H1 (cell line): ENCODE results near the gene CCDC157. TPM values are rescaled to one million over a fixed set of nuclear protein-coding genes. Genes with fewer than 3 reads are reported as not detected.
A peak's percentile ranks its signal among the peaks of the same experiment; 100 is the strongest.

Experiments
- CTCF ChIA-PET: fragments of 300-600 bp; sonication (Branson Sonifier 250); formaldehyde crosslinking; loops from one replicate; lab custom pipeline; 2021; ENCODE audit not compliant: partially characterized antibody; lab: Charles Lee
- POLR2A ChIA-PET: fragments of 300-600 bp; sonication (Branson Sonifier 250); formaldehyde crosslinking; loops from one replicate; lab custom pipeline; 2021; ENCODE audit warnings: inconsistent platforms; ENCODE audit not compliant: partially characterized antibody; lab: Charles Lee
- DNase-seq, 2 experiments: peaks; one replicate each; pipeline versions ENCODE4 v3.0.0 to v3.0.0-alpha.2; 2010 to 2022; ENCODE audit warnings: low spot score in 2 of 2, low read depth in 1 of 2, mixed read lengths in 1 of 2
- FAIRE-seq: peaks from 2 replicates; lab custom pipeline; 2011; peaks lifted over from hg19 to GRCh38; lab: Jason Lieb, UNC
- H2AFZ ChIP-seq: 2 replicates; pipeline ENCODE4 v1.8.1; 2012; ENCODE audit warnings: low read length, inconsistent platforms
- H2AK5ac ChIP-seq: 2 replicates; pipeline ENCODE4 v1.6.1; 2013; ENCODE audit warnings: low read depth, low read length
- H2BK120ac ChIP-seq: replicated peaks from 2 replicates; pipeline ENCODE3; 2013; ENCODE audit warnings: low read depth, low read length, inconsistent platforms
- H2BK12ac ChIP-seq: 2 replicates; pipeline ENCODE4 v1.6.1; 2013; ENCODE audit warnings: low read depth, low read length
- H2BK15ac ChIP-seq: 2 replicates; pipeline ENCODE4 v1.6.1; 2013; ENCODE audit warnings: low read length
- H2BK20ac ChIP-seq: 2 replicates; pipeline ENCODE4 v1.6.1; 2013; ENCODE audit warnings: low read length
- H2BK5ac ChIP-seq: 2 replicates; pipeline ENCODE4 v1.6.1; 2013; ENCODE audit warnings: low read depth, low read length
- H3K14ac ChIP-seq: 2 replicates; pipeline ENCODE4 v1.6.1; 2013; ENCODE audit warnings: inconsistent platforms; ENCODE audit not compliant: insufficient read length
- H3K18ac ChIP-seq: 2 replicates; pipeline ENCODE4 v1.6.1; 2013; ENCODE audit warnings: low read length; ENCODE audit errors: extremely low read depth
- H3K23ac ChIP-seq: 2 replicates; pipeline ENCODE4 v1.6.1; 2013; ENCODE audit warnings: inconsistent platforms; ENCODE audit not compliant: insufficient read length
- H3K23me2 ChIP-seq: 2 replicates; pipeline ENCODE4 v1.6.1; 2013; ENCODE audit warnings: low read depth, low read length
- H3K27ac ChIP-seq: 2 replicates; pipeline ENCODE4 v1.6.1; 2011; ENCODE audit warnings: low read depth, low read length, inconsistent platforms
- H3K27me3 ChIP-seq, 4 experiments: replicated peaks in 1 of 4; 1 replicate in 1 of 4; 2 replicates in 3 of 4; pipeline versions ENCODE4 v1.6.1 to v1.8.1; 2011 to 2013; ENCODE audit warnings: low read length in 3 of 4, mild to moderate bottlenecking in 3 of 4, inconsistent platforms in 2 of 4, mixed read lengths in 2 of 4, moderate library complexity in 1 of 4; ENCODE audit not compliant: control insufficient read depth in 3 of 4, insufficient read depth in 3 of 4; ENCODE audit errors: extremely low read depth in 1 of 4
- H3K36me3 ChIP-seq, 4 experiments: 2 replicates each; pipeline versions ENCODE4 v1.6.1 to v1.8.1; 2011 to 2013; ENCODE audit warnings: mild to moderate bottlenecking in 4 of 4, low read length in 3 of 4, moderate library complexity in 2 of 4, control low read depth in 1 of 4, inconsistent platforms in 1 of 4; ENCODE audit not compliant: insufficient read depth in 4 of 4, control insufficient read depth in 2 of 4
- H3K4ac ChIP-seq: replicated peaks from 2 replicates; pipeline ENCODE3; 2013; ENCODE audit warnings: low read length, low read depth, mixed read lengths, inconsistent platforms; ENCODE audit not compliant: insufficient read length
- H3K4me1 ChIP-seq, 4 experiments: replicated peaks in 1 of 4; 1 replicate in 1 of 4; 2 replicates in 3 of 4; pipeline versions ENCODE4 v1.6.1 to v1.8.1; 2011 to 2013; ENCODE audit warnings: low read length in 3 of 4, inconsistent platforms in 2 of 4, mixed read lengths in 1 of 4; ENCODE audit not compliant: insufficient read depth in 4 of 4, control insufficient read depth in 3 of 4
- H3K4me2 ChIP-seq, 2 experiments: 2 replicates each; pipeline versions ENCODE4 v1.6.1 to v1.8.1; 2011 to 2013; ENCODE audit warnings: low read depth in 2 of 2, low read length in 2 of 2, control low read depth in 1 of 2, inconsistent platforms in 1 of 2, mild to moderate bottlenecking in 1 of 2; ENCODE audit not compliant: insufficient read depth in 1 of 2
- H3K4me3 ChIP-seq, 4 experiments: fragments of 200-600, 300-600 bp in 1 of 4; sonication (generic), shearing (Covaris generic), sonication (Bioruptor Twin) in 1 of 4; 2 replicates each; pipeline versions ENCODE4 v1.5.1 to v1.8.1; 2011 to 2016; ENCODE audit warnings: low read length in 4 of 4, low read depth in 3 of 4, control low read depth in 2 of 4, inconsistent platforms in 2 of 4, mild to moderate bottlenecking in 2 of 4, mixed read lengths in 1 of 4, moderate library complexity in 1 of 4; ENCODE audit not compliant: insufficient read depth in 2 of 4; ENCODE audit errors: extremely low read depth in 1 of 4
- H3K56ac ChIP-seq: replicated peaks from 2 replicates; pipeline ENCODE3; 2013; ENCODE audit warnings: low read depth, mild to moderate bottlenecking, mixed read lengths, low read length, inconsistent platforms; ENCODE audit not compliant: insufficient read length
- H3K79me1 ChIP-seq: 2 replicates; pipeline ENCODE4 v1.6.1; 2013; ENCODE audit warnings: low read depth, low read length, control low read depth
- H3K79me2 ChIP-seq, 2 experiments: 2 replicates each; pipeline versions ENCODE4 v1.6.1 to v1.8.1; 2012 to 2013; ENCODE audit warnings: low read length in 2 of 2, mild to moderate bottlenecking in 2 of 2, inconsistent platforms in 1 of 2; ENCODE audit not compliant: insufficient read depth in 2 of 2, control insufficient read depth in 1 of 2
- H3K9ac ChIP-seq, 4 experiments: replicated peaks in 1 of 4; 1 replicate in 1 of 4; 2 replicates in 3 of 4; pipeline versions ENCODE4 v1.6.1 to v1.8.1; 2011 to 2013; ENCODE audit warnings: low read depth in 3 of 4, low read length in 3 of 4, control low read depth in 2 of 4, mild to moderate bottlenecking in 2 of 4, moderate library complexity in 2 of 4, inconsistent platforms in 1 of 4; ENCODE audit errors: extremely low read depth in 1 of 4
- H3K9me3 ChIP-seq, 2 experiments: 2 replicates each; pipeline versions ENCODE4 v1.6.1 to v1.8.1; 2012 to 2013; ENCODE audit warnings: mild to moderate bottlenecking in 2 of 2, moderate library complexity in 2 of 2, control low read depth in 1 of 2, inconsistent platforms in 1 of 2, low read depth in 1 of 2, low read length in 1 of 2, mixed read lengths in 1 of 2; ENCODE audit not compliant: insufficient read depth in 2 of 2
- H4K20me1 ChIP-seq, 2 experiments: replicated peaks in 1 of 2; 2 replicates each; pipeline versions ENCODE3 to v1.8.1; 2011 to 2013; ENCODE audit warnings: inconsistent platforms in 2 of 2, low read length in 2 of 2, mild to moderate bottlenecking in 1 of 2; ENCODE audit not compliant: insufficient read depth in 2 of 2, control insufficient read depth in 1 of 2
- H4K5ac ChIP-seq: 2 replicates; pipeline ENCODE4 v1.6.1; 2013; ENCODE audit warnings: low read length, low read depth, mixed read lengths, inconsistent platforms; ENCODE audit not compliant: insufficient read length
- H4K8ac ChIP-seq: 2 replicates; pipeline ENCODE4 v1.8.0; 2013; ENCODE audit warnings: mild to moderate bottlenecking, moderate library complexity, low read length, inconsistent platforms; ENCODE audit not compliant: insufficient read depth; ENCODE audit errors: extremely low read depth
- H4K91ac ChIP-seq: replicated peaks from 2 replicates; pipeline ENCODE3; 2013; ENCODE audit warnings: low read length, mixed read lengths, inconsistent platforms; ENCODE audit not compliant: insufficient read length
- CREB1 ChIP-seq: IDR thresholded peaks from 2 replicates; pipeline ENCODE4 v1.6.1; 2012; ENCODE audit warnings: inconsistent platforms
- CTCF ChIP-seq, 3 experiments: IDR thresholded peaks; 1 replicate in 2 of 3; 2 replicates in 1 of 3; pipeline versions ENCODE4 v1.5.1 to v1.6.1; 2011; ENCODE audit warnings: low read length in 3 of 3, mild to moderate bottlenecking in 3 of 3, inconsistent platforms in 2 of 3, low read depth in 1 of 3, moderate library complexity in 1 of 3; ENCODE audit not compliant: insufficient read depth in 1 of 3; ENCODE audit errors: control extremely low read depth in 1 of 3
- HDAC6 ChIP-seq: IDR thresholded peaks from one replicate; pipeline ENCODE4 v1.7.1; 2012; ENCODE audit warnings: low read depth, mild to moderate bottlenecking, inconsistent platforms, low read length, moderate library complexity
- KDM4A ChIP-seq: IDR thresholded peaks from one replicate; pipeline ENCODE4 v1.7.1; 2012; ENCODE audit warnings: low read depth, mild to moderate bottlenecking, moderate library complexity, low read length, inconsistent platforms; ENCODE audit not compliant: severe bottlenecking
- NANOG ChIP-seq: IDR thresholded peaks from 2 replicates; pipeline ENCODE4 v1.6.1; 2011; ENCODE audit warnings: low read length, low read depth, mild to moderate bottlenecking, inconsistent platforms; ENCODE audit not compliant: insufficient read depth, poor library complexity, severe bottlenecking
- POLR2AphosphoS5 ChIP-seq: IDR thresholded peaks from 2 replicates; pipeline ENCODE4 v1.6.1; 2011; ENCODE audit warnings: low read depth, low read length
- RAD21 ChIP-seq, 2 experiments: IDR thresholded peaks in 1 of 2; conservative IDR thresholded peaks in 1 of 2; 2 replicates each; pipeline ENCODE4 v1.6.1; 2011; ENCODE audit warnings: low read depth in 2 of 2, low read length in 2 of 2, improper control_type of control experiment in 1 of 2, inconsistent platforms in 1 of 2, mild to moderate bottlenecking in 1 of 2, moderate library complexity in 1 of 2
- WGBS, 2 experiments: shearing (Covaris generic) in 1 of 2; methylation state at CpG; one replicate each; pipeline versions ENCODE4 v1.1.6 to v1.1.7; 2013 to 2015; ENCODE audit warnings: low lambda C conversion rate in 2 of 2, mixed read lengths in 2 of 2, inconsistent platforms in 1 of 2, low coverage in 1 of 2, missing lambda C conversion rate in 1 of 2; ENCODE audit not compliant: insufficient replicate concordance in 2 of 2, insufficient coverage in 1 of 2, insufficient read length in 1 of 2; ENCODE audit errors: extremely low coverage in 1 of 2, missing lambda C conversion rate in 1 of 2; 5-methylcytosine and 5-hydroxymethylcytosine counted together
- polyA plus RNA-seq, 7 experiments: library from polyadenylated mRNA; depleted of rRNA in 3 of 7; stranded (reverse) in 5 of 7; unstranded in 2 of 7; fragments of >200 nt in 5 of 7; fragments of 200-250 nt in 2 of 7; gene quantifications; 1 replicate in 5 of 7; 2 replicates in 1 of 7; 4 replicates in 1 of 7; pipeline versions ENCODE4 v1.2.1 to v1.2.3, GENCODE V29; 2011 to 2013; ENCODE audit warnings: missing spikeins in 2 of 7, mixed read lengths in 2 of 7
- total RNA-seq: library from RNA; stranded (reverse); fragmentation: NEBNext Ultra II Directional; extraction: Animal tissue kit (Norgen Biotek cat#: 25700); gene quantifications from 2 replicates; pipeline ENCODE4 v1.2.1, GENCODE V29; 2021

Gene CCDC157
- total and polyA plus RNA-seq, 2 of the 8 experiments (the other 6 are each of a cell fraction or from before 2014, with no cell fraction given) = 4.1 to 8.4 TPM

- H2BK120ac ChIP-seq = no peak overlapping the region
- peaks cover 4% of the 10 kb centered on the region for H3K23me2 ChIP-seq
- H3K14ac ChIP-seq = no peak overlapping the region
- H4K91ac ChIP-seq = no peak overlapping the region
- no peaks in the 10 kb centered on the region; the same call in none of the 2 replicates for H3K79me1 ChIP-seq
- H3K79me2 ChIP-seq = no peaks in the 10 kb centered on the region
- ChIA-PET CTCF (interaction anchor here (0.6 to 20.1 kb wide), 17 partner anchors 10 to 965 kb away, joined by 3 to 203 read pairs (median 5); partner anchors contain the start of genes CASTOR1 and PIK3IP1), POLR2A (interaction anchor here (0.6 to 3.2 kb wide), 10 partner anchors 11 to 771 kb away, joined by 3 to 28 read pairs (median 4); partner anchors contain the start of genes CASTOR1, CCDC157, MTFP1 and SF3A1)
- no peak overlapping the region for H2BK5ac ChIP-seq
- peaks cover 0 to 16% (median 5%) of the 10 kb centered on the region in 4 experiments; a peak in 2 of 8 replicates for H3K36me3 ChIP-seq
- no peak for FAIRE-seq
- H3K18ac ChIP-seq = no peak overlapping the region
- H3K23ac ChIP-seq = no peak overlapping the region
- no peak overlapping the region for H2BK15ac ChIP-seq
- no peak overlapping the region for H2AFZ ChIP-seq
- no peak overlapping the region for H3K9ac ChIP-seq
- no peak overlapping the region for H3K4ac ChIP-seq
- H2BK20ac ChIP-seq = no peak overlapping the region
- H3K27ac ChIP-seq = no peak overlapping the region
- H3K4me3 ChIP-seq = no peak overlapping the region
- no peaks in the 10 kb centered on the region for H3K9me3 ChIP-seq
- 67% methylated on average over 5 of the region's 5 CpGs; no CpG with 5 or more reads in 1 of the 2 experiments for WGBS, 2 experiments
- H4K8ac ChIP-seq = no peak overlapping the region
- H3K27me3 ChIP-seq = no peaks in the 10 kb centered on the region
- no peak overlapping the region for H4K5ac ChIP-seq
- no peak overlapping the region for H2AK5ac ChIP-seq
- H3K56ac ChIP-seq = no peak overlapping the region
- peaks cover 0 to 14% (median 7%) of the 10 kb centered on the region in 4 experiments; a peak in 6 of 7 replicates for H3K4me1 ChIP-seq
- H2BK12ac ChIP-seq = no peak overlapping the region
- H4K20me1 ChIP-seq = peaks cover 0 to 9% of the 10 kb centered on the region in 2 experiments
- DNase-seq = no peak
- H3K4me2 ChIP-seq = peak overlapping the region in 1 of 2 experiments; percentile 57; a peak in 2 of 4 replicates
- TF ChIP-seq CTCF (IDR thresholded peaks at IDR 0.05; ENCODE audit: control extremely low read depth in 1 of 3, insufficient read depth in 1 of 3, low read depth in 1 of 3, low read length in 3 of 3) (peak; percentile 32 to 53 (median 41); a peak in 3 of 4 replicates), KDM4A (no peak), NANOG (no peak), RAD21 (IDR thresholded peaks at IDR 0.05 in 1 of 2, conservative IDR thresholded peaks at IDR 0.05 in 1 of 2; ENCODE audit: low read depth in 2 of 2, low read length in 2 of 2) (peak; percentile 53 to 64), CREB1 (no peak), HDAC6 (no peak), POLR2AphosphoS5 (no peak)
Measured at GRCh38 chr22:30327864-30328345, 28.9 kb upstream of the CCDC157 start.
